NT2/D1 (cell line): ENCODE measurements around the gene ZNF280A.

Experiments
- YY1 ChIP-seq: IDR thresholded peaks from 2 replicates; pipeline ENCODE4 v1.6.1; 2011; ENCODE audit not compliant: insufficient read length, insufficient read depth
- ZNF274 ChIP-seq: IDR thresholded peaks from 2 replicates; pipeline ENCODE4 v1.6.1; 2011; ENCODE audit warnings: mild to moderate bottlenecking, low read depth, low read length

GRCh38 chr22:22487059-22487458 is 33.0 kb downstream of the ZNF280A start:
- no peak for TF ChIP-seq ZNF274
- TF ChIP-seq YY1: no peak
